Bronchial epithelial cell (primary cell): ENCODE measurements around the gene INSYN2B. TPM values are rescaled to one million over a fixed set of nuclear protein-coding genes. Genes with fewer than 3 reads are reported as not detected.

Experiments used
- DNase-seq: peaks from one replicate; pipeline ENCODE4 v3.0.0-alpha.2; 2010; ENCODE audit warnings: low read depth
- FAIRE-seq: peaks from 2 replicates; lab custom pipeline; 2011; peaks lifted over from hg19 to GRCh38; lab: Jason Lieb, UNC
- H3K27me3 ChIP-seq: 2 replicates; pipeline ENCODE4 v1.5.1; 2011; ENCODE audit warnings: low read length; ENCODE audit not compliant: control insufficient read depth, insufficient read depth
- H3K36me3 ChIP-seq: 2 replicates; pipeline ENCODE4 v1.5.1; 2011; ENCODE audit warnings: low read length; ENCODE audit not compliant: control insufficient read depth, insufficient read depth
- H3K4me3 ChIP-seq: 2 replicates; pipeline ENCODE4 v1.5.1; 2011; ENCODE audit warnings: mild to moderate bottlenecking, low read depth, low read length, control low read depth
- total RNA-seq: library from RNA; depleted of rRNA; stranded (reverse); fragments of >200 nt; gene quantifications from 2 replicates; pipeline ENCODE4 v1.2.1, GENCODE V29; 2014
- TF ChIP-seq, protein P1 (sequence below): IDR thresholded peaks from 2 replicates; pipeline ENCODE4 v1.5.1; 2011; ENCODE audit warnings: mild to moderate bottlenecking, moderate library complexity, low read length, control low read depth, inconsistent platforms; ENCODE audit not compliant: insufficient read depth, severe bottlenecking

Gene INSYN2B
- total RNA-seq, 1 donor from 2014 or later, result 0.53 TPM

DNA sequence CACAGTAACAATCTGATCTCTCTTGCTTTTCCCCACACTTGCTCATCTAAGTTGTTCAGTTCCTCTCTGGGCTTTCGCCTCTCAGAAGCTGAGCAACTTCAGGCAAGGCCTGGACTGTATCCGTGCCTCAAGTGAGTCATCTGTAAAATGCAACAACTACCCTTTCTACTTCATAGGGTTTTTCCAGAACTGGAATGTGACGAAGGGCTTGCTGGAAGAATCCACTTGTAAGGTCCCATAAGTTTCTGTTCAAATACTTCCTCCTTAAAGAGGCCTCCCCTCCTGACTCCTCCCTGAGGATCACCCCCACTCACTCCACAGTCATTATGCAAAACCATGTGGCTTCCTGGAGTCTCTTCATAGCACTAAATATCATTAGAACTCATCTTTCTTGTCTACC is 17.5 kb upstream of the INSYN2B start:
- DNase-seq (peak; percentile 49), FAIRE-seq (no peak)
- TF ChIP-seq, protein P1, sequence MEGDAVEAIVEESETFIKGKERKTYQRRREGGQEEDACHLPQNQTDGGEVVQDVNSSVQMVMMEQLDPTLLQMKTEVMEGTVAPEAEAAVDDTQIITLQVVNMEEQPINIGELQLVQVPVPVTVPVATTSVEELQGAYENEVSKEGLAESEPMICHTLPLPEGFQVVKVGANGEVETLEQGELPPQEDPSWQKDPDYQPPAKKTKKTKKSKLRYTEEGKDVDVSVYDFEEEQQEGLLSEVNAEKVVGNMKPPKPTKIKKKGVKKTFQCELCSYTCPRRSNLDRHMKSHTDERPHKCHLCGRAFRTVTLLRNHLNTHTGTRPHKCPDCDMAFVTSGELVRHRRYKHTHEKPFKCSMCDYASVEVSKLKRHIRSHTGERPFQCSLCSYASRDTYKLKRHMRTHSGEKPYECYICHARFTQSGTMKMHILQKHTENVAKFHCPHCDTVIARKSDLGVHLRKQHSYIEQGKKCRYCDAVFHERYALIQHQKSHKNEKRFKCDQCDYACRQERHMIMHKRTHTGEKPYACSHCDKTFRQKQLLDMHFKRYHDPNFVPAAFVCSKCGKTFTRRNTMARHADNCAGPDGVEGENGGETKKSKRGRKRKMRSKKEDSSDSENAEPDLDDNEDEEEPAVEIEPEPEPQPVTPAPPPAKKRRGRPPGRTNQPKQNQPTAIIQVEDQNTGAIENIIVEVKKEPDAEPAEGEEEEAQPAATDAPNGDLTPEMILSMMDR, result no peak

DNA sequence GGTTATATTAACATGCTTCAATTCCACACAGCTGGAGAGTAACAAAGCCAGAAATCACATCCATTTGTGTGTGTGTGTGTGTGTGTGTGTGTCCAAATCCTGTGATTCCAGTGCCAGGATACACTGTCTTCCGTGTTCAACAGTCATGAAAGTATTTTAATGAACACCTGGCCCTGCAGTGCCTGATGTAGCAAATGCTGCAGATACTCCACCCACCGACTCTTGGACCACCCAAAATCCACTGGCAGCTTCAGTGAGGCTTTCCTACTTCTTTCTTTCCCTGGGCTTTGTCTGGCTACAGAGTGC is 13.1 kb upstream of the INSYN2B start:
- no peak for DNase-seq
- Histone ChIP-seq H3K4me3 (no peak overlapping the region), H3K27me3 (no peaks in the 10 kb centered on the region), H3K36me3 (no peaks in the 10 kb centered on the region)
- TF ChIP-seq, protein P1, result no peak
- FAIRE-seq, result peak; percentile 13

More for the DNA sequence above, 17.5 kb upstream of the INSYN2B start:
- no peaks in the 10 kb centered on the region for H3K36me3 ChIP-seq
- H3K4me3 ChIP-seq, result no peak overlapping the region
- no peaks in the 10 kb centered on the region for H3K27me3 ChIP-seq

- FAIRE-seq, result no peak
- no peaks in the 10 kb centered on the region for H3K36me3 ChIP-seq
- H3K27me3 ChIP-seq, result no peaks in the 10 kb centered on the region
- H3K4me3 ChIP-seq, result no peak overlapping the region
- TF ChIP-seq, protein P1, result no peak
- no peak for DNase-seq
Measured at GRCh38 chr5:169992789-169993484, 12.6 kb upstream of the INSYN2B start.

GRCh38 chr5:169991115-169991869 is 11.0 kb upstream of the INSYN2B start:
- TF ChIP-seq, protein P1, result no peak
- H3K36me3 ChIP-seq, result no peaks in the 10 kb centered on the region
- no peak overlapping the region for H3K4me3 ChIP-seq
- DNase-seq (no peak), FAIRE-seq (peak; percentile 66)
- no peaks in the 10 kb centered on the region for H3K27me3 ChIP-seq

DNA sequence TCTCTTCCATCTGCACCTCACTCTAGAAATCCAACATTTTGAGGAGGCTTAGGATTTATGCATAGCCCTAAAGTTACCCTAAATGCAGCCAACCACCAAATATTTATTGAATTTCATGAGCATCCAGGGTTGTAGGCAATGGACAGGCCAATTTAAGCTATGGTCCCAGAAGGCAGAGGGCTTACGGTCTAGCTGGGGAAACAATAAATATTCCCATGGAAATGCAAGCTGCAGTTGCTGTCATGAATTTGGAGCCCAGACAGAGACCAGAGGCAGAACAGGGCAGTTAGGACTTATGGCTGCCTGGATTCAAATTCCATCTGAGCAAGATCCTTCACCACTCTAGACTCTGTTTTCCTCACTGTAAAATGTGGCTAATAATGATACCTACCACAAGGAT is 9.1 kb upstream of the INSYN2B start:
- TF ChIP-seq, protein P1, result no peak
- FAIRE-seq (no peak), DNase-seq (no peak)
- H3K4me3 ChIP-seq, result no peak overlapping the region
- no peaks in the 10 kb centered on the region for H3K36me3 ChIP-seq
- no peaks in the 10 kb centered on the region for H3K27me3 ChIP-seq
